ENCODE data around the gene DSCAML1. TPM values are rescaled to one million over a fixed set of nuclear protein-coding genes. Genes with fewer than 3 reads are reported as not detected.

Gene DSCAML1
- total RNA-seq, 1 experiment from 2014 or later, result not detected

GRCh38 chr11:117527271-117527670 is 269.7 kb downstream of the DSCAML1 start:
- BruUV-seq (replicated peaks), result no TSS peak
- H3K9ac ChIP-seq (ENCODE audit: low read length), result no peak overlapping the region
- no peaks in the 10 kb centered on the region for H3K36me3 ChIP-seq (ENCODE audit: low read depth, low read length)
- intact Hi-C loops (cut with micrococcal nuclease), result no loop called here
- DNase-seq (no peak), ATAC-seq (no peak)
- TF ChIP-seq EZH2phosphoT487 (IDR thresholded peaks at IDR 0.05; ENCODE audit: borderline replicate concordance, low read length) (no peak), EZH2 (IDR thresholded peaks at IDR 0.05; ENCODE audit: low read length, unreplicated experiment) (no peak), CTCF (conservative IDR thresholded peaks at IDR 0.05; ENCODE audit: low read depth, low read length) (no peak)
- peaks cover 89% of the 10 kb centered on the region for H3K27me3 ChIP-seq (ENCODE audit: low read length)
- no peaks in the 10 kb centered on the region for H3K9me3 ChIP-seq (ENCODE audit: low read length)
- POLR2A ChIA-PET (ENCODE audit: unreplicated experiment), result no interaction called here
- H3K79me2 ChIP-seq (ENCODE audit: low read length), result no peaks in the 10 kb centered on the region
- CTCF ChIA-PET, result no interaction called here
- no peak overlapping the region for H3K27ac ChIP-seq (ENCODE audit: low read length)
- H3K4me3 ChIP-seq (ENCODE audit: low read length), result no peak overlapping the region
- H4K20me1 ChIP-seq (ENCODE audit: low read length), result no peaks in the 10 kb centered on the region
- H3K4me2 ChIP-seq (ENCODE audit: low read length), result no peak overlapping the region
- H2AFZ ChIP-seq (ENCODE audit: low read length), result no peak overlapping the region
- no peaks in the 10 kb centered on the region for H3K9me2 ChIP-seq (replicated peaks; ENCODE audit: low read length)
- H3F3A ChIP-seq (ENCODE audit: low read length, unreplicated experiment), result no peaks in the 10 kb centered on the region
- H3K4me1 ChIP-seq (ENCODE audit: insufficient read depth, low read length), result no peaks in the 10 kb centered on the region

DNA sequence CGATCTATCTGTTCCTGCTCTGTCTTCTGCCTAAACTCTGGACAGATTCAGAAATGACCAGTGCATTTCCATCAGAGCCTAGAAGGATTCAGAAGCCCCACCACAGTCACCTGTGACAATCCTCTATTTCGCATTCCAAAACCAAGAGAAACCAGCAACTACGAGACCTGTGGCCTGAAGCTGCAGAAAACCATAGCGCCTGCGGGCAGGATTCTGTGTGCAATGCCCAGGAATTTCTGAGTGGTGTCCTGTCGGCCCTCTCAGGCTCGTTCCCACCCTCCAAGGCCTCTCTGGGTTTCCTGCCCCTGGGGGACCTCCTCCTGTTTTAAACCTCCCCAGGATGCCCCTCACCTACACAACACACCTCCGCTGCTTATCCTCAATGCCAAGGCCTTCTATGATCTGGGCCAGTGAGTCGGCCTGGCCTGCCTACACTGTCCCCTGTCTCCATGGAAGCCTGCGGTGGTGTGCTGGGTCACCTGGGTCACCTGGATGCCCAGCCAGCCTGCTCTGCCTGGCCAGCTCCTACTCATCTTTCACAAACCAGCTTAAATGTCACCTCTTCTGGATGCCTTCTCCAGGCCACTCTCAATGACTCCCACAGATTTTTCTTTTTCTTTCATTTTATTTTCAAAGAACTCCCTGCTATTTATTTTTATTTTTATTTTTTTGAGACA is 271.0 kb downstream of the DSCAML1 start:
- Histone ChIP-seq H3K9me2 (replicated peaks; ENCODE audit: low read length) (no peaks in the 10 kb centered on the region), H3K9me3 (ENCODE audit: low read length) (no peaks in the 10 kb centered on the region), H2AFZ (ENCODE audit: low read length) (no peak overlapping the region), H3K4me1 (ENCODE audit: insufficient read depth, low read length) (no peaks in the 10 kb centered on the region), H3K27me3 (ENCODE audit: low read length) (peaks cover 84% of the 10 kb centered on the region), H3K4me2 (ENCODE audit: low read length) (no peak overlapping the region), H3K9ac (ENCODE audit: low read length) (no peak overlapping the region), H3K79me2 (ENCODE audit: low read length) (no peaks in the 10 kb centered on the region), H3K36me3 (ENCODE audit: low read depth, low read length) (no peaks in the 10 kb centered on the region), H3K27ac (ENCODE audit: low read length) (no peak overlapping the region), H3F3A (ENCODE audit: low read length, unreplicated experiment) (no peaks in the 10 kb centered on the region), H4K20me1 (ENCODE audit: low read length) (no peaks in the 10 kb centered on the region), H3K4me3 (ENCODE audit: low read length) (no peak overlapping the region)
- DNase-seq, result no peak
- CTCF ChIA-PET, result no interaction called here
- POLR2A ChIA-PET (ENCODE audit: unreplicated experiment), result no interaction called here
- no peak for ATAC-seq
- intact Hi-C loops (cut with micrococcal nuclease), result no loop called here
- BruUV-seq (replicated peaks), result no TSS peak
- TF ChIP-seq EZH2phosphoT487 (IDR thresholded peaks at IDR 0.05; ENCODE audit: borderline replicate concordance, low read length), result no peak
- TF ChIP-seq CTCF (conservative IDR thresholded peaks at IDR 0.05; ENCODE audit: low read depth, low read length), result no peak
- TF ChIP-seq EZH2 (IDR thresholded peaks at IDR 0.05; ENCODE audit: low read length, unreplicated experiment), result no peak

DNA sequence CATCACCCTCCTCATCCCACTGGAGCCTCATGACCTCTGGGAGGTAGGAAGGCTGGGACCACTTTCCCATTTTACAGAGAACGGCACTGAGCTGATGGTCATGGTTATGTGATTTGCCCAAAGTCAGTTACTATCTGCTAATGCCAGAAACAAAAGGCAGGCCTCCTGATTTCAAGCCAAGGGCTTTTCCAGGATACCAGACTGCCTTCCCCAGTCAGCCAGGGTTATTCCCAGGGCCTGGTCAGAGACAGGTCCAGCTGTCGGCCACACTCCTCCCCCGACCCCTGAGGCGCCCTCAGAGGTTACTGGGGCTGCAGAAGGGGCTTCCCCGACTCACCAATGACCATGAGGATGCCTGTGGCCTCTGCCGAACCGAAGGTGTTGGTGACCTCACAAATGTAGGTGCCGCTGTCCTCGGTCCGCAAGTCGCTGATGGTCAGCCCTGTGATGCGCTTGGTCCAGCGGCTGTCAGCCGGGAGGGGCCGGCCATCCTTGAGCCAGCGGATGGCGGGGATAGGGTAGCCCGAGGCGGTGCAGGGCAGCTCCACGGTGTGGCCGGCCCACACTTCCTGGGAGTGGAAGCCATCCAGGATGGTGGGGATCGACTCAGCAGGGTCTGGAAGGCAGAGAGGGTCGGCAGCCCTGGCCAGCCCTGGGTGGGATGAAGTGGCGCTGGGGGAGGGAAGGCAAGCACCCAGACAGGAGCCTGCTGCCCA is 272.4 kb downstream of the DSCAML1 start:
- no peaks in the 10 kb centered on the region for H4K20me1 ChIP-seq (ENCODE audit: low read length)
- POLR2A ChIA-PET (ENCODE audit: unreplicated experiment), result no interaction called here
- H3K79me2 ChIP-seq (ENCODE audit: low read length), result no peaks in the 10 kb centered on the region
- peaks cover 73% of the 10 kb centered on the region for H3K27me3 ChIP-seq (ENCODE audit: low read length)
- no peak for TF ChIP-seq EZH2 (IDR thresholded peaks at IDR 0.05; ENCODE audit: low read length, unreplicated experiment)
- no peak for TF ChIP-seq EZH2phosphoT487 (IDR thresholded peaks at IDR 0.05; ENCODE audit: borderline replicate concordance, low read length)
- no peak for TF ChIP-seq CTCF (conservative IDR thresholded peaks at IDR 0.05; ENCODE audit: low read depth, low read length)
- H3K36me3 ChIP-seq (ENCODE audit: low read depth, low read length), result no peaks in the 10 kb centered on the region
- no peaks in the 10 kb centered on the region for H3K4me1 ChIP-seq (ENCODE audit: insufficient read depth, low read length)
- H3K9me3 ChIP-seq (ENCODE audit: low read length), result no peaks in the 10 kb centered on the region
- CTCF ChIA-PET, result no interaction called here
- no peak overlapping the region for H3K9ac ChIP-seq (ENCODE audit: low read length)
- ATAC-seq, result no peak
- H2AFZ ChIP-seq (ENCODE audit: low read length), result no peak overlapping the region
- H3K4me2 ChIP-seq (ENCODE audit: low read length), result no peak overlapping the region
- no peaks in the 10 kb centered on the region for H3K9me2 ChIP-seq (replicated peaks; ENCODE audit: low read length)
- DNase-seq, result no peak
- no peaks in the 10 kb centered on the region for H3F3A ChIP-seq (ENCODE audit: low read length, unreplicated experiment)
- intact Hi-C loops (cut with micrococcal nuclease), result no loop called here
- no peak overlapping the region for H3K27ac ChIP-seq (ENCODE audit: low read length)
- no TSS peak for BruUV-seq (replicated peaks)
- H3K4me3 ChIP-seq (ENCODE audit: low read length), result no peak overlapping the region
